ENCODE data around the gene PDK2.

Gene PDK2

DNA sequence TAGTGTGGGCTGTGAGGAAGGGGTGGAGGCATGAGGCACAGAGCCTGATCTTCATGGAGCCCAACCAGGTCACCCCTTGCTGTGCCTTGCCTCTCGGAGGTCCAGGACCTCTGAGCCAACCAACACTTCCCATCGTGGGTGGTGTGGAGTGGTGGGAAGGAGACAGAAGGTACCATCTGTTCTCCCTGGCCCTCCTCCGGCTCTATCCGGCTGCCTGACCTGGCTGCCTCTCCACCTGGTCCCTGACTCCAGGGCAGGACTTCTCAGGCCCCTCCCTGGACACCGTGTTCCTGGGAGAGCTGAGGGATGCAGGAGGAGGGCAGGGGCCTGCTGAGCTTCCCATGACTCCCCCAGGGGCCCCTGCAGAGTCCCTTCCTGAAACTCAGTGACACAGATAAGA is 3.9 kb downstream of the PDK2 start:
- no peaks in the 10 kb centered on the region for H3K9me3 ChIP-seq (ENCODE audit: severe bottlenecking)
- DNase-seq (ENCODE audit: low spot score) (no peak), ATAC-seq (ENCODE audit: low read depth) (no peak)
- H3K36me3 ChIP-seq (ENCODE audit: low read depth): 0 out of 2 replicates have a peak, but pooled peaks cover 6% of the 10 kb centered on the region
- no peak overlapping the region for H3K27ac ChIP-seq (ENCODE audit: poor library complexity, severe bottlenecking)
- H3K4me1 ChIP-seq (ENCODE audit: insufficient read depth, poor library complexity, severe bottlenecking): peaks cover 2% of the 10 kb centered on the region
- H3K4me3 ChIP-seq (ENCODE audit: severe bottlenecking): no peak overlapping the region
- TF ChIP-seq, protein P1, sequence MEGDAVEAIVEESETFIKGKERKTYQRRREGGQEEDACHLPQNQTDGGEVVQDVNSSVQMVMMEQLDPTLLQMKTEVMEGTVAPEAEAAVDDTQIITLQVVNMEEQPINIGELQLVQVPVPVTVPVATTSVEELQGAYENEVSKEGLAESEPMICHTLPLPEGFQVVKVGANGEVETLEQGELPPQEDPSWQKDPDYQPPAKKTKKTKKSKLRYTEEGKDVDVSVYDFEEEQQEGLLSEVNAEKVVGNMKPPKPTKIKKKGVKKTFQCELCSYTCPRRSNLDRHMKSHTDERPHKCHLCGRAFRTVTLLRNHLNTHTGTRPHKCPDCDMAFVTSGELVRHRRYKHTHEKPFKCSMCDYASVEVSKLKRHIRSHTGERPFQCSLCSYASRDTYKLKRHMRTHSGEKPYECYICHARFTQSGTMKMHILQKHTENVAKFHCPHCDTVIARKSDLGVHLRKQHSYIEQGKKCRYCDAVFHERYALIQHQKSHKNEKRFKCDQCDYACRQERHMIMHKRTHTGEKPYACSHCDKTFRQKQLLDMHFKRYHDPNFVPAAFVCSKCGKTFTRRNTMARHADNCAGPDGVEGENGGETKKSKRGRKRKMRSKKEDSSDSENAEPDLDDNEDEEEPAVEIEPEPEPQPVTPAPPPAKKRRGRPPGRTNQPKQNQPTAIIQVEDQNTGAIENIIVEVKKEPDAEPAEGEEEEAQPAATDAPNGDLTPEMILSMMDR (IDR thresholded peaks at IDR 0.05; ENCODE audit: poor library complexity, severe bottlenecking): no peak
- H3K27me3 ChIP-seq (ENCODE audit: insufficient read depth, poor library complexity, severe bottlenecking): no peaks in the 10 kb centered on the region

DNA sequence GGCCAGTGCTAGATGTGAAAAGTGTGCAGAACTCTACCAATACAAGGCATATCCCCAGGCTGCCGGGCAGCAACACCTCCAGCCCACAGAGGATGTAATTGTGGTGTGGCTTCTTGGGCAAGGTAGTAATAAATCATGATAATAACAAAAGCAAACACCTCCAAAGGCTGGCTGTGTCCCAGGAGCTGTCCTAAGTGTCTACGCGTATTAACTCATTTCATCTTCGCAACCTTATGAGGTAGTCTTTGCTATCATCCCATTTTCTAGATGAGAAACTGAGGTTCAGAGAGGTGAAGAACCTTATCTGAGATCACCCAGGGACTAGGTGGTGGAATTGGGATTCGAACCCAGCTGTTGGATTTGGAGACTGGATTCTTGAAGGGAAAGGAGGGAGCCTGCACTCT is 5.3 kb downstream of the PDK2 start:
- no peaks in the 10 kb centered on the region for H3K9me3 ChIP-seq (ENCODE audit: severe bottlenecking)

DNA sequence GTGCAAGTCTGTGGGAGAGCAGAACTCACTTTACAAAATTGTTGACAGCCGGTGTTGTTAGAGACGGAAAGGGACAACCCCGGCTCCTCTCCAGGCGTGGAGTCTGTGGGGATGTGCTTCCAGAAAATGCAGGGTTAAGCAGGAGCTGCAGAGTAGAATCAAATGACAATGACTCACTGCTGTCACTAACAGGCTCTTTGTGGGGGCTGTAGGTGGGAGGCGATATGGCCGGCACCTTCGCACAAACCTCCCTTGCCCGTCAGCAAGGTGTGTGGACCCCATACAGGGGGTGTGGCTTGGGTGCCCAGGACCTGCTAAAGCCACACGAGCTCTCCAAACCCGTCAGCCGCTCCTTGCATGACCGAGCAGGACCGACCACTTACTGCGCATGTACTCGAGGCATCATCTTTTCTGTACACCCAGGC is 5.8 kb downstream of the PDK2 start:
- ATAC-seq (ENCODE audit: low read depth): no peak
- H3K36me3 ChIP-seq (ENCODE audit: low read depth): 0 out of 2 replicates have a peak, but pooled peaks cover 6% of the 10 kb centered on the region
- TF ChIP-seq, protein P1 (IDR thresholded peaks at IDR 0.05; ENCODE audit: poor library complexity, severe bottlenecking): no peak

More for the DNA sequence above, 5.3 kb downstream of the PDK2 start:
- no peak overlapping the region for H3K27ac ChIP-seq (ENCODE audit: poor library complexity, severe bottlenecking)
- no peaks in the 10 kb centered on the region for H3K4me1 ChIP-seq (ENCODE audit: insufficient read depth, poor library complexity, severe bottlenecking)
- no peak overlapping the region for H3K4me3 ChIP-seq (ENCODE audit: severe bottlenecking)
- no peaks in the 10 kb centered on the region for H3K27me3 ChIP-seq (ENCODE audit: insufficient read depth, poor library complexity, severe bottlenecking)
- TF ChIP-seq, protein P1 (IDR thresholded peaks at IDR 0.05; ENCODE audit: poor library complexity, severe bottlenecking): no peak
- DNase-seq (ENCODE audit: low spot score): no peak
- H3K36me3 ChIP-seq (ENCODE audit: low read depth): 0 out of 2 replicates have a peak, but pooled peaks cover 6% of the 10 kb centered on the region
- ATAC-seq (ENCODE audit: low read depth): no peak

DNA sequence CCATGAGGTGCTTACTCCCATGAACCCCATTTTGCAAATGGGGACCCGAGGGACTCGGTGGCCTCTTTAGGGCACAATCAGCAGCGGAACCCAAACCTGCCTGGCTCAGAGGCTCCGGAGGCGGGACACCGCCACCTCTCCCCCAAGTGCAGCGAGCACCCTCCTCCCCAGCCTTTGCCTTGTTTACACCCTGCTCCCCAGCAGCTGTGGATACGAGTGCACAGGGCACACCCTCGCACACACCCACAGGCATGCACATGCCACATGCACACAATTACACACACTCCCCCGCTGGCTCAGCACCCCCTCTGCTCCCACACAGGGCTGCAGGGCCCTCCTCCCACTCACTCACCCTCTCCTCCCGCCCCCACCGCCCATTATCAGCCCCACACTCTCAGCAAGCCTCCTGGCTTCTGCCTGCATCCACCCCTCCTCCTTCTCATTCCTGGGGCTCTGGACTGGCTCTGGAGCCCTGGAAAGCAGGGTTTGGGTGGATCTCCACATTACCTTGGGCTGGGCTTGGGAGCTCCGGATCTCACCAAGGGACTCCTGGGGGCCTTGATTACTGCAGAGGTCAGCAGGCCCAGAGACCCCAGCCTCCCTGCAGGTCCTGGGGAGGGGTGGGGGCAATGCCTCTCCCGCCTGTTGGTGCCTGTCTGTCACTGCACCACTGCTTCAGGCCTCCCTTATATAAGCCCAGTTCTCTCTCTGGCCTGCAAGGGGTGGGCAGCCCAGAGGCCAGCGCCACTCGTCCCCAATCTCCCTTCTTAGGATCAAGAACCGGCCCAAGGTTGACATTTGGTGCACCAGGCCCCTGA is 6.4 kb downstream of the PDK2 start:
- ATAC-seq (ENCODE audit: low read depth) (peak; percentile 12; the same call in 2 of the 3 replicates), DNase-seq (ENCODE audit: low spot score) (no peak)
- TF ChIP-seq, protein P1 (IDR thresholded peaks at IDR 0.05; ENCODE audit: poor library complexity, severe bottlenecking): no peak
- H3K36me3 ChIP-seq (ENCODE audit: low read depth): peaks cover 6% of the 10 kb centered on the region; the same call in 1 of the 2 replicates
- no peaks in the 10 kb centered on the region for H3K27me3 ChIP-seq (ENCODE audit: insufficient read depth, poor library complexity, severe bottlenecking)
- H3K4me3 ChIP-seq (ENCODE audit: severe bottlenecking): no peak overlapping the region
- no peaks in the 10 kb centered on the region for H3K4me1 ChIP-seq (ENCODE audit: insufficient read depth, poor library complexity, severe bottlenecking)
- no peak overlapping the region for H3K27ac ChIP-seq (ENCODE audit: poor library complexity, severe bottlenecking)
- H3K9me3 ChIP-seq (ENCODE audit: severe bottlenecking): no peaks in the 10 kb centered on the region

More for the DNA sequence above, 5.8 kb downstream of the PDK2 start:
- Histone ChIP-seq H3K4me3 (ENCODE audit: severe bottlenecking) (no peak overlapping the region), H3K9me3 (ENCODE audit: severe bottlenecking) (no peaks in the 10 kb centered on the region), H3K27me3 (ENCODE audit: insufficient read depth, poor library complexity, severe bottlenecking) (no peaks in the 10 kb centered on the region), H3K27ac (ENCODE audit: poor library complexity, severe bottlenecking) (no peak overlapping the region), H3K4me1 (ENCODE audit: insufficient read depth, poor library complexity, severe bottlenecking) (no peaks in the 10 kb centered on the region)
- no peak for DNase-seq (ENCODE audit: low spot score)

All from RWPE2 (cell line).